IPS DF 4.7 (cell line): ENCODE data around the gene GPATCH2L.

Experiments used
- DNase-seq: peaks from one replicate; pipeline ENCODE4 v3.0.0-alpha.2; 2013; ENCODE audit warnings: low spot score; ENCODE audit errors: extremely low read depth

GPATCH2L gene

DNA sequence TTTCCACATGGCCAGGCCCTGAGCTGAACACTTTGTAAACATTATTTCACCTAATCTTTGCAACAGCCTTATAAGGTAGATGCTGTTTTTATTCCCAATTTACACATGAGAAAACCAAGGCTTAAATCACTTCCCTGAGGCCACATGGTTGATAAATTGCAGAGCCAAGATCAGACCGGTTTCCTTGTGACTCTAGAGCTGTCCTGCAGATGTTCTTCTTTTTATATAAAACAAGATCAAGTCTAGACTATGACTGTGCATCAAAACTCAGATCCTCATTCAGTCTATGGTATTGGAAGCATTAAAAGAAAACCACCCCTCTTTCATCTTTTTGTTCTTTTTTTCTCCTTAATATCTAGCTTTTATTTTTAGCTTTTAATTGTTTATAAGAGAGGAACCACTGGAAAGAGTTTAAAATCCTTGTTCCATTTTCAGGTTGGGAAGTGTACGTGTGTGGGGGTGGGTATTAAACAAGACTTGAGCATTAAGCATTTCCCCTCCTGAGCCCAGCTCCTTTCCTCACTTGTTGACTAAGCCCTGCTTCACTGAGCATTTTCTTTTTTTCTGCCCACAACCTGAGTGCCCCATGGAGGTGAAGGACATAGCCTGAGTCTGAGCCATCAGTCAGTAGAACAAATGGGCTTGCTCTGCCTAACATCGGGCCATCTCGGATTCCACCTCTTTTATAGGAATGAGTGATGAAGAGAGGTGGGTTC lies 45.4 kb downstream of the GPATCH2L start:
- no peak for DNase-seq

DNA sequence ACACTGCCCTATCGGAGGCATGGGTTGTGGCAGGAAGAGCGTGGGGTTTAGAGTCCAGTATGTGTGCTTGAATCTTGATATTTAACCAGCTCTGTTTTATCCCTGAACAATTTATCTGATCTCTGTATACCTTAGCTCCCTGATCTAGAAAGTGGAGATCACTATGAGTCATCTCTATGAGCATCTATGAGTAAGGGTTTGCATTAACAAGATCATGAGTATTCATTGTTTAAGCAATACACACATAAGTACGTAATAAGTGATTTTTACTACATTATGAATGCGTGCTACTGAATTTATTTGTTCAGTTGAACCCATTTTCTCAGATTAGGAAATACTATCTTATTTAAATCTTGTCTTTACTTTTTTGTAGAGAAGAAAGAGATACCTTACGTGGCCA lies 49.4 kb downstream of the GPATCH2L start:
- DNase-seq, result no peak

DNA sequence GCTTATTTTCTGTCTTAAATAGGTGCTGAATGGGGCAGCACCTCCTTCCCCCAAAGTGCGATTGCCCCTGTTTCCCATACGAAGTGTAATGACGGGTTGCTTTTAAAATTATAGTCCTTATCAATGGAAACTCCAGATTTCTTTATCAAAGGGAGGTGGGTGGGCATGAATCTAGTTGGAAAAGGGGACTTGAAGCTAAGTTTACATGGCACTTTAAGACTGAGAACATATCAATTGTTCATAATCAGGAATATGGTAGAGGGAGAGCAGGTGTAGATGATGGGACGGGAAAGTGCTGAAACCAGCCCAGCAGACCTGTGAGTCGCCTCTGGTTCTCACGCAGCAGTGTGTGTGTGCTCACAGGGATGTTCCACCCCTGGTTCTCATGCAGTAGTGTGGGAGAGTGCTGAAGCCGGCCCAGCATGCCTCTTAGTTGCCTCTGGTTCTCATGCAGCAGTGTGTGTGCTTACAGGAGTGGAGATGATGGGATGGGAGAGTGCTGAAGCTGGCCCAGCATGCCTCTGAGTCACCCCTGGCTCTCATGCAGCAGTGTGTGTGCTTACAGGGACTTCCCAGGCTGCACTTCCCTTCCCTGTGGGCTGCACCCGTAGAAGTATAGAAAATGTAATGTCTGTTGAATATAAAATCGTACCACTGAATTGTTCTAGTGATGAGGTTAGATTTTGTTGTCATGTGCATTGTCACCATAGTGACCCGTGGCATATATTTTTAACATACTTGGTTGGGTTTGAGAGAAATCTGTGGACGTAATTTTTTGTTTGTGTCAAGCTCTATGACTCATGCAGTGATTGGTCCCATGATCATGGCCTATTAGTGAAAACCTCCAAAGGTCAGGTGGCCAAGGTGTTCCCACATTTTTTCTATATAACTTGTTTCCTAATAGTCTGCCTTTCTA lies 51.6 kb downstream of the GPATCH2L start:
- no peak for DNase-seq

DNA sequence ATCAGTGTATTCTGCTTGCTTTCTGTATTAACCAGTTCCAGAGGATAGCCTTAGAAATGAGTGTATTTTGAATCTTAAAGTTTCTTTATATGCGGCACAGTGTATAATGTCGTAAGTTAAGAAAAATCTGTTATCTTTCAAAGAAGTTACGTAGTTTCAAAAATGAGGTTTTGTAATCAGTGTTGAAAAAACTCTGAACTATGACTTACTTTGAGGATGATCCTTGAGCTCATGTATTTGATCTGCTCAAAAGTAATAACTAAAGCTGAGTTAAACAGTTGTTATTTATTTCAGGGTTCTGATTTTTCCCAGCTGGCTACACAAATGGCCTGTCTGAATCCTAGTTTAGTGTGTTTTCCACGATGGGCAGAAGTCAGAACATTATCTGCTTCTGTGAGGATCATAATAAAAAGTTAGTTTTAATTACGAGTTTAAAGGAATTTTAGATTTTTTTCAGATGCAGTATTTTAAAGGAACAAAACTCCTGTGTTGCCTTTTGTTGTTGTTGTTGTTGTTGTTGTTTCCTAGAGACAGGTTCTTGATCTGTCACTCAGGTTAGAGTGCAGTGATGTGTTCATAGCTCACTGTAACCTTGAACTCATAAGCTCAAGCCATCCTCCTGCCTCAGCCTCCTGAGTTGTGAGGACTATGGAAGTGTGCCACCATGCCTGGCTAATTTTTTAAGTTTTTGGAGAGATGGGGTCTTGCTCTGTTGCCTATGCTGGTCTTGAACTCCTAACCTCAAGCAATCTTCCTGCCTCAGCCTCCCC lies 52.9 kb downstream of the GPATCH2L start:
- DNase-seq, result no peak

DNA sequence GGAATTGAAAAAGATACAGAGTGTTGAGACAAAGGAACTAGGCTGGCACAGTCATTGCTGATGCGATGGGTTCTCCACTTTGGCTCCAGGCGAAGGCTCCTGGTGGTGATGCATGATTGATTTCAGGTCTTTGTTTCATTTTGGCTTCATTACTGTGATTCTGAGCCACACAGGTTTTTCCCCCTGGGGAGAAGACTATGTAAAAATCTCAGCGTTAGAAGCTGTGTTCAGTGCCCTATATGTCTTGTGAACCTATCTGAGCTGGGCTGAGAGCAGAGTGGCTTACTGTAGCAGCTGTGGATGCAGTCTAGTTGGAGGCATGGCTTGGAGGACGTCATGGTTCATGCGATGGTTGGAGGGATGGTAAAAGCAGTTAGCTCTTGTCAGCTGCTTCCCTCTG lies 54.0 kb downstream of the GPATCH2L start:
- no peak for DNase-seq

DNA sequence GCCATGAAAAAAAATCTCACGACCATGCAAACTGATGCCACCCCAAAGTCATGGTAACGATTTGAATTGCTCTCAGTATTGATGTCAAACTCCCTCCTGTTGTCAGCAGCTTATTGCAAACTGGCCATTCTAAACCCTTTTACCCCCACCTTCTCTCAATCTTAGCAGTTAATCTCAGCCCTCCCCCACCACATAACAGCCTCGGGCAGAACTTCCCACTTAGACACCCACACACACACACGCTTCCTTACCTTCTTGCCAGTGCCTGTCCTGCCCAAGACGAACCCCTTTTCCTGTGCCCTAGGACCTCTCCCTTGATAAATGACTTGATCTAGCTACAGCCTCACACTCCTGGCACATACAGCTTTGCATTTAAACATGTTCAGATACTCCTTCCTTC lies 56.6 kb downstream of the GPATCH2L start:
- DNase-seq, result no peak

DNA sequence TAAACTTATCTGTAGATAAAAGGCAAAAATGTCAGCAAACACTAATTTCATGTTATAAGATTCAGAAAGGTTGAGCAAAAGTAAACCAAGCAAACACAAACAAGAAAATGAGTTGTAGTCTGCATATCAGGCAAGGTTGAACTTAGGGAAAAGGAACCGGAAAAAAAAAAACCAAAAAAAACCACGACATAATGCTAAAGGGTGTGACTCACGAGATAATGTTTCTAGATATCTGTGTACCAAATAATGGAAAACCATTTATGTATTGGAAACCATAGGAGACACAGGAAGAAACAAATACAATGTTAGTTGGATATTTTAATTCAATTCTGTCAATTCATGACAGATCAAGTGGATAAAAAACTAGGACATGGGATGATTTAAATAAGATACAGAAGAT lies 60.5 kb downstream of the GPATCH2L start:
- no peak for DNase-seq

DNA sequence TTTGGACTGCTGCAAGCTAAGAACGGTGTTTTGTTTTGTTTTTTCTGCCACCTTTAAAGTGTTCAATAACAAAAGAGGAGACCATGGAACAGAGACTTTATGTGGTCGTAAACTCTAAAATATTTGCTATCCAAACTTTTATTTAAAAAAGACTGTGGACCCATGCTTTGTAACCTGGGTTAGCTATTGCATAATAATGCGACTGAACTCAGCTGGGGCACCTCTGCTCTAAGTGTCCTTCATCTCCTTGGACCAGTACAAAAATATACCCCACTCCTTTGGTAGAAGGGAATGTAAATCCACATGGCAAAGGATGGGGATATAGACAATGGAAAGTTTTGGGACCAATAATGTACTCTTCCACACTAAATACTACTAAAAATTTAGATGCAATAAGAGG lies 65.5 kb downstream of the GPATCH2L start:
- no peak for DNase-seq

DNA sequence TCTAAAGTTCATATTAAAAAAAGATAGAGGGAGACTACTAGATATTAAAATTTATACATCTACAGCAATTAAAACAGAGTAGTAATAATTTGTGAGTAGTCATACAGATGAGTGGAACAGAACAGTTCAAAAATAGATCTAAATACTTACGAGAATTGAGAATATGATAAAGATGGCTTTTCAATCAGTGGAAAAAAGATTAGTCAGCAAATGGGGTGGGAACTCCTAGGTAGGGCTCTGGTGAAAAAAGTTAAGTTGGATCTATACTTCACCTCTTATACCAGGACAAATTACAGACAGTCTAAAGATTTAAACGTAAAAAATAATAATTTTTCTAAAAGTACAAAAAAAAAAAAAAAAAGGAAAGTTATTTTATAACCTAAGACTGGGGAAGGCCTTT lies 66.9 kb downstream of the GPATCH2L start:
- no peak for DNase-seq

DNA sequence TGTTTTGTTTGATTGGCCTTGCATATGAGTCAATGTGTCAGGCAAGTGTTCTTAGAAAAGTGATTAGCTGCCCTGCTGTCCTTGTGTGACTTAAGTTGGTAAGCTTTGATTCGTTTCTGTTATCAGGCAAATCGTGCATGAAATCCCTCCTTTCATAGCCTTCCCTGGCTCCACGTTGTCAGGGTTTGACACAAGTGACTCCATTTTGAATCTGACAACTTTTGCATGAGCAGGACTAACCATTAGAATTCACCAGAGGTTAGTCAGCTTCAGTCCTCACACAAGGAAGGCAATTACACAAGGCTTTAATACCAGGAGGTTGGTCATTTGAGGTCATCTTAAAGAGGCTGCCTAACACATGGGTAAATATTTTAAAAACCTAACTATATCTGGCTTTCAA lies 68.2 kb downstream of the GPATCH2L start:
- no peak for DNase-seq

DNA sequence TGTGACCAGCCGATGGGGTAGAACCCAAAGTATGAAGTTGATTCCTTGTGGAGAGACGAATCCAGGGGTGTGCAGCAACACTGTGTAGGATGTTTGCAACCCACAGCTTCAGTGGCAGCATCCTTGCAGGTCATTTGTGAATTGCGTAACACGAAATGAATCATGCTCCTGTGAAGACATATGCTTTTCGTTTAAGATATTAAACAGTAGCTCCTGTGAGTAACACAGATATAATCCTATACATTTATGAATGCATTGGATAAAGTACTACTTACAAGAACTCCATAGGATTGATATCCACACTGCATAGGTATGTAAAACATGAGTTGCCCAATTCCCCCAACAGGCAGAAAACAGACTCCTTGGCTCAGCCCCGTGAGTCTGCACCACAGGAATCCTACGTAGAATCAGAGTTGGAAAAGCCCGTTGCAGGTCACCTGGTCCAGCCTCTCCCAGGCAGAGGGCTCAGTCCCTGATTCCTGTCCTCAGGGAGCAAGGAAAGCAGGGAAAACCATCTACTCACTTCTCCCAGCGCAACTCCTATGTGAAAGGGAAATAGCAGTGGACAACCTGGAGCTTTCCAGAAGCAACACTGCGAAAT lies 75.8 kb downstream of the GPATCH2L start:
- no peak for DNase-seq

DNA sequence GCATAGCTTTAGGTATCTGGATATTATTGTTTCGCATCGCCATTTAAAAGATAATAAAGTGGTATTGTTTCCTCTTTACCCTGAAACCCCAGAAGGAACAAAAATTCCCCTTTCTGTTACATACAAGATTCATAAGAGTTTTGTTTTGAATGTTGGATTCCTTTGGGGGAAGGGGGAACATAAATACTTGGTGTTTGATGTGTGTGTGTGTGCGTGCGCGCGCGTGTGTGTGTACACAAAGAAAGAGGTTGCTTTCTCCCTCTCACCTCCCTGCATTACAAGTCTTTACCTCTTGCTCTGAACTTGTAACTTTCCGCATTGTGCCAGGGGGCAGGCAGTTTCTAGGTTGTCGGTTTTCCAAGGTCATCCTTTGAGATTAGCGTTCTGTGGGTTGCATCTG lies 76.4 kb downstream of the GPATCH2L start:
- DNase-seq, result no peak

DNA sequence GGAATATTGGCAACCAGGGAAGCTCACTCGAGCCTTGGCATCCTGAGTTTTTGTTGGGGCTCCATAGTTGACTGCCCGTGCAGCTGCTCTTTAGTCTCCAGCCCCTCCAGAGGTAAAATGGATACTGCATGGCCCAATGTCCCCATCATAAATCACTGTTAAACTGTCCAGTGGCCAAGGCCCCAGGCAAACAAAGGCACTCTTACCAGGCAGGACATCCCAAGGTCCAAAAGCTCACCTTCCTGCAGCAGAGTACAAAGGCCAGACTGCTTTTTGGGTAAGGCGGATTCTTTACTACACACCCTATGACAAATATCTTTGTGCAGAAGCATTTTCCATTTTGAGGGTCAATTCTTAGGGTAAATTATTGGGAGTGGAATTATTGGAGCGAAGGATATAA lies 81.1 kb downstream of the GPATCH2L start:
- no peak for DNase-seq

DNA sequence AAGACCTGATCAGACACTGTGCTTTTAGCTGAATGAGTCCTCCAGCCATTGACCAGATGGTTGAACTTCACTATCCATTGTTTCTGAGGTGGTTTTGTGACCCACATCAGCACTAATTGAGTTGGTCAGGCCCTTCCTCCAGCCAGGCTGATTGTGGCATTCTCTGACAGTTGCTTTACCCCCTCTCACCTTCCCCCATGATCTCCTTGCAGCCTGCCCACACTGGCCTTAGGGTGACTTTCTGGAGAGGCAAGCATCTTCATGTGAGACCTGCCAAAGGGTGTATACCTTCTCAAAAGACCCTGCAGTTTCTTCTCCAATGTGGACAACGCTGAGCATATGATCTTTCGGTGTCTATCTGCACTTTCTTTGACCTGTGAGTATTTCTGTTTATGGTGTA lies 83.9 kb downstream of the GPATCH2L start:
- DNase-seq, result no peak

DNA sequence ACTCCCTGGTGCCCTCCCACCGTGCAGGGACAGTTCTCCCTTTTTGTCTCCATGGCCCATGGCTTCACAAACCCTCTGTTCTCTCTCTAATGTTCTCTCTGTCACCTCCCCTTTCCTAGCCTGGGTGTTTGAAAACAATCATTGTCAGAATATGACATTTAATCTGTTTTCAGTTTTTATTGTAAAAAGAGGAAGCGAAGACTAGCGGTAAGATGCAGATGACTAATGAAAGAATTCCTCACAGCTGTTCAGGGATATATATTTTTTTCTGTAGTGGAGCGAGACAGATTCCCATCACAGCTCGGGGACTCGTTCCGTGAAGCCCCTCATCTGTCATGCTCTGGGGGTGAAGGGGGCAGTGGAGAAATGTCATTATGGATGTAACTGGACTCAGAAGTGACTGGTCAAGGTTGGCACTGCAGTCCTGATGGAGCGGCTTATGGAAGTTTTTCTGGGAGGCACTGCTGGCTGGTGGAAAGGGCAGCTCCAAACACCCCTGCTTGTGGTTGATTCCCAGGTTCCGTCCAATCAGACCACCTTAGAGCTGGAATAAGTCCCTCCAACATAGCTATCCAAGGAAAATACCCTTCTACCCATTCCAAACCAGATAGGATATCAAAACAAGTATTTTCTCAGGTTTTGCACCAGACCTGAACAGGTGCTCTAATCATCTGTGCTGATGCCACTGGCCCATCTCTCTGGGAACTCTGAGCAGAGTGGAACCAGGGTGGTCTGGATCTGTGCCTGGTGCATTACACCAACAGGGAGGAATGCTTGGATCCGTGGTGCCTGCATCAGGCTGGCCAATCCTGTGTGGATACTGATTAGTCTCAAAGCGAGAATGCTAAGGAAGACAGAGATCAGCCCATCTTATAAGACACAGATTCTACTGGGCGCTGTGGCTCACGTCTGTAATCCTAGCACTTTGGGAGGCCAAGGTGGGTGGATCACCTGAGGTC lies 84.7 kb downstream of the GPATCH2L start:
- no peak for DNase-seq

DNA sequence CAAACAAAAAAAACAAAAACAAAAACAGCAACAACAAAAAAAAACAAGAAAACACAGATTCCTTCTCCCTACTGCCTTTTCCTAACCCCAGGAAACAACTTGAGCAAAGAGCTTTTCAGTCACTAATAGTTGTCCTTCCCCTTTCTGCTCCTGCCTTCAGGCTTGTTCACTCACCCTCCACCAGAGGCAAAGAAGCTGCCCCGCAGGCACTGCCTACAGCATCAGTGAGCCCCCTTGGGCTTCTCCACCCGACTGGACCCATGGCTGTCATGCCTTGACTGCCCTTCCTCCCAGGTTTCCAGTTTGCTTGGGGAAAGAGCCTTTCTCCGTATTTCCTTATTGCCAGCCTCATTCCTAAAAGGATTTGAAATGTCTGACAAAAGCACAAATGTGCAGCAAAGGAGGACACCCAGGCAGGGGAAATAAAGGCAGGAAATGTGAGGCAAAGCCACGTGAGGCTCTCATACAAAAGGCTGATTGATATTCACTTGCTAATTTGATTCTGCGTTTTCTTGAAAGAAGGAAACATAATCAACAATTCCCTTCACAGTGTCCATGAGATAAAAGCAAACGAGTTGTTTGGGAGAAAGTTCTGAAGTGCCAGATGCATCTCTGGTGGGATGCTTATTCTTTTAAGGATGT lies 85.7 kb downstream of the GPATCH2L start:
- DNase-seq, result no peak

DNA sequence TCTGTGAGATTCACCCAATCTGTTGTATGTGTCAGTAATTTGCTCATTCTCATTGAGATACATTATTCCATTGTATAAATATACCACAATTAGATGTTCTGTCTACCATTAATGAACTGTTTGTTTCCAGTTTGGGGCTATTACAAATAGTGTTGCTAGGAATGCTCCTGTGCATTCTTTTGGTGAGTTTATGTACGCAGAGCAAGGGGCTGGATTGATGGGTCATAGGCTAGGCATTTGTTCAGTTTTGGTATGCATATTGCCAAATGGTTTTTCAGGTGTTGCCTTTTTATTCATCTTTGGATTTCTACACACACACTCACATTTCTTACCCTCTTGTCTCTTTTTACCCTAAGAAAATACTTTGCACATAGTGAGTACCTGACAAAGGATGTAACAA lies 93.4 kb downstream of the GPATCH2L start:
- DNase-seq, result no peak

DNA sequence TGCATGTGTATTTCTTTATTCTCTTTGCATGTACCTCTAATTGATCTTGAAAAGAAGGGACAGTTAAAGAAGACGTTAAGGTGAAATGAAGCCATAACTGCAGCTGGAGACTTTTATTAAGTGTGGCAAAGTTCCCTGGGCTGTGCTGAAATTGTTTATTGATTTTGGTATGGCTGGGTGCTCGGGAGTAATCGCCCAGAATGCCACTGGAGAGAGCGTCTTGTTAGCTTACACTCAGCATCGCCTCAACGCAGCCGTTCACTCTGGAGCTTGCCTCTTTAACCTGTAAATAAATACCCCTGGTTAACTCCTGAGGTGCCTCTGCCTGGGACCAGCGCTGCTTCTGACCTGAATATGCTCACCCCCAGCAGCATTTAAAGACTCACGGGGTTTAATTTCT lies 98.6 kb downstream of the GPATCH2L start:
- no peak for DNase-seq

DNA sequence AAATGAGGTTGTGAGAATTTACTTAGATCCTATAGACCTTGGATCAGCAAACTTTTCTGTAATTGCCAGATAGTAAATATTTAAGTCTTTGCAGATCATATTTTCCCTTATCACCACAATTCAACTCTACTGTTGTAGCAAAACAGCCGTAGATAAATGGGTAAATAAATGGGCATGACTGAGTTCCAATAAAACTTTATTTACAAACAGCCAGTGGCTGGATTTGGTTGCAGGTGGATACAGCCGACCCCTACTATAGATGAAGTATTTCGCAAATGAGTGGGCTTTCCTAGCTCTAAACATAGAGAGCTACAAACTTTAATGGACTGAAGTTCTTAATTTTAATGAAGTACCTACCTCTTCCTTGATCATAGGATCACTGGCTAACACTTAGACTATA lies 100.7 kb downstream of the GPATCH2L start:
- DNase-seq, result no peak

DNA sequence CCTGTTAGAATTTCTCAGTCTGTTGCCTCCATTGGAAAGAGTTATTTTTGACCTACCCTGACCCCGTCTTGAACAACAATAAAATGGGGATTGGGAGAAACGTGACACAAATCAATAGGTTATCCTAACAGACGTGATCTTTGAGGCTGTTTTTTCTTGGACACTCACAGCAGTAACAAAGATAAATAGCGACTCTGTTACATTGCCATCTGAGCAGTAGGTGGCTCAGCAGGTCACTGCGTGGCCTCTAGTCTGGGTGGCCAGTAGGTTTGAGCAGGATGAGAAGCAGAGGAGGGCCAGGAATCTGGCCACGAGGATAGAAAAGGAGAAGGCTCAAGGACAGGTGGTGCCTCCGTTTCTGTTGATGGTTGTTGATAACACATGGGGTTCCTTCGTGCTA lies 101.4 kb downstream of the GPATCH2L start:
- no peak for DNase-seq
